CD4-positive, CD25-positive, alpha-beta regulatory T cell (primary cell): Measurements from ENCODE around the gene SIM2. TPM values are rescaled to one million over a fixed set of nuclear protein-coding genes. Genes with fewer than 3 reads are reported as not detected.

Experiments used
- ATAC-seq, 2 donors: fragments of 150-1000 bp; cut with Tn5 transposase; one replicate each; pipeline ENCODE4 v1.10.0; 2021; ENCODE audit warnings: low read depth in 2 of 2, moderate number of reproducible peaks in 2 of 2, moderate library complexity in 1 of 2
- DNase-seq, 3 donors: peaks; one replicate each; pipeline versions ENCODE4 v3.0.0 to v3.0.0-alpha.2; 2012 to 2022; ENCODE audit warnings: mixed read lengths in 1 of 3
- H3K27ac ChIP-seq: one replicate; pipeline ENCODE4 v1.7.0; 2013; ENCODE audit warnings: mild to moderate bottlenecking, low read length; ENCODE audit not compliant: insufficient read depth, poor library complexity, severe bottlenecking
- H3K27me3 ChIP-seq: one replicate; pipeline ENCODE4 v1.7.0; 2013; ENCODE audit warnings: low read length; ENCODE audit not compliant: control insufficient read depth, insufficient read depth
- H3K36me3 ChIP-seq: one replicate; pipeline ENCODE4 v1.7.0; 2013; ENCODE audit warnings: mild to moderate bottlenecking, low read length, moderate library complexity; ENCODE audit not compliant: control insufficient read depth, insufficient read depth
- H3K4me1 ChIP-seq: 2 replicates; pipeline ENCODE4 v1.7.0; 2013; ENCODE audit warnings: mild to moderate bottlenecking, low read length; ENCODE audit not compliant: insufficient read depth, control insufficient read depth, poor library complexity, severe bottlenecking
- H3K4me3 ChIP-seq: one replicate; pipeline ENCODE4 v1.7.0; 2013; ENCODE audit warnings: low read depth, mild to moderate bottlenecking, low read length, moderate library complexity
- H3K9me3 ChIP-seq, 2 experiments: 1 replicate in 1 of 2; 2 replicates in 1 of 2; pipeline ENCODE4 v1.7.0; 2013; ENCODE audit warnings: low read length in 2 of 2, mild to moderate bottlenecking in 1 of 2, moderate library complexity in 1 of 2; ENCODE audit not compliant: control insufficient read depth in 2 of 2
- H3K27ac Mint-ChIP-seq, 3 donors: one replicate each; pipeline ENCODE4 v1.8.0; 2020 to 2022; ENCODE audit warnings: mild to moderate bottlenecking in 3 of 3, mixed read lengths in 3 of 3, moderate library complexity in 2 of 3
- H3K27me3 Mint-ChIP-seq: one replicate; pipeline ENCODE4 v1.8.0; 2022; ENCODE audit warnings: mild to moderate bottlenecking, mixed read lengths
- H3K36me3 Mint-ChIP-seq: one replicate; pipeline ENCODE4 v1.8.0; 2020; ENCODE audit warnings: mixed read lengths
- H3K4me1 Mint-ChIP-seq, 4 donors: one replicate each; pipeline ENCODE4 v1.8.0; 2020 to 2022; ENCODE audit warnings: mixed read lengths in 4 of 4, mild to moderate bottlenecking in 1 of 4
- H3K4me3 Mint-ChIP-seq, 4 donors: one replicate each; pipeline ENCODE4 v1.8.0; 2020 to 2022; ENCODE audit warnings: mild to moderate bottlenecking in 4 of 4, mixed read lengths in 4 of 4, moderate library complexity in 3 of 4
- H3K9me3 Mint-ChIP-seq, 7 donors: one replicate each; pipeline ENCODE4 v1.8.0; 2020 to 2022; ENCODE audit warnings: mixed read lengths in 7 of 7, mild to moderate bottlenecking in 3 of 7, moderate library complexity in 2 of 7
- polyA plus RNA-seq, 4 donors: library from polyadenylated mRNA; unstranded; fragments of 300-500 nt; fragmentation: Illumina TruSeq; gene quantifications; one replicate each; pipeline ENCODE4 v1.2.3, GENCODE V29; 2021
- total RNA-seq: library from RNA; stranded (reverse); gene quantifications from one replicate; pipeline ENCODE4 v1.2.3, GENCODE V29; 2022

Gene SIM2
- total and polyA plus RNA-seq, 5 donors from 2014 or later = 0.03 to 0.18 TPM; not detected in 3

DNA sequence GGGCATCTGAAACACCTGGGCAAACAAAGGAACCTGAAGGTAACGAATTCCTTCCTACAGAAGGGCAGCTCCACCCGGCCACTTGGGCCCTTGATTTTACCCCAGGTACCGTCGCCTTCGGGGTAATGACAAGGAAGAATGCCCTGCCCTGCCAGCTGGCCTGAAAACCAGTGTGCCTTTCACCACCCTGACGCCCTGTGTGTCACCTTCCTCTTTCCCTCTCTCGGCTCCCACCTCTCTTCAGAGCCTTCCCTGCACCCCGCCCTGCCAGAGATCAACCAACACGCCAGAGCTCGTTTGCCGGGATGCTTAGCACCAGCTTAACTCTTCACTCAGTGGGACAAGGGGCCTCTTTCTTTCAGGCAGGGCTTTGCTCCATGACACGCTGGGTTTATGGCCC, 86.0 kb downstream of the SIM2 start:
- Mint-ChIP-seq H3K36me3 (peaks cover 7% of the 10 kb centered on the region), H3K27ac (no peak overlapping the region), H3K4me3 (no peak overlapping the region), H3K4me1 (peaks cover 0 to 2% (median under 1%) of the 10 kb centered on the region in 4 donors), H3K27me3 (no peaks in the 10 kb centered on the region), H3K9me3 (peaks cover 0 to 2% (median 0%) of the 10 kb centered on the region in 7 donors)
- H3K27ac ChIP-seq = no peak overlapping the region
- DNase-seq (no peak), ATAC-seq (no peak)
- H3K27me3 ChIP-seq = no peaks in the 10 kb centered on the region
- no peaks in the 10 kb centered on the region for H3K36me3 ChIP-seq
- H3K4me1 ChIP-seq = no peaks in the 10 kb centered on the region
- H3K9me3 ChIP-seq = no peaks in the 10 kb centered on the region
- H3K4me3 ChIP-seq = no peak overlapping the region

DNA sequence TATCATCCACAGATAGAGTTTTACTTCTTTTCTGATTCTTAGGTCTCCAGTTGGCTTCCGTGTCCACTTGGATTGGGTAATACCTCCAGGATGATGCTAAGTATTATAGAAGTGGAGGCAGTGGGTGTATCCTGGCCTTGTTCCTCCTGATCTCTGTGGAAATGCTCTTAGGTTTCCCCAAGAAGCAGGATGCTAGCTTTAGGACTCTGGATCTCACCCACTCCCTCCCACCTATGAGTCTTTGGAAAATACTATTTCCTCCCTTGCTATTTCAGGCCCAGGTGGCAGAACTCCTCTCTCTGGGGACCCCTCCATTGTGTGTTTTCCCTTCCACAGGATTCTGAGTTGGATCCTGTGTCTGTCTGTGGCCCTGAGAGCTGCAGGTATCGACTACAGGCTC, 86.7 kb downstream of the SIM2 start:
- Histone ChIP-seq H3K27ac (no peak overlapping the region), H3K27me3 (no peaks in the 10 kb centered on the region), H3K9me3 (no peaks in the 10 kb centered on the region), H3K4me1 (no peaks in the 10 kb centered on the region), H3K4me3 (no peak overlapping the region), H3K36me3 (no peaks in the 10 kb centered on the region)
- peaks cover 0 to 2% (median under 1%) of the 10 kb centered on the region in 4 donors for H3K4me1 Mint-ChIP-seq
- no peak overlapping the region for H3K4me3 Mint-ChIP-seq
- H3K27ac Mint-ChIP-seq = peak overlapping the region in 1 of 3 donors; percentile 14
- DNase-seq (no peak), ATAC-seq (no peak)
- peaks cover 7% of the 10 kb centered on the region for H3K36me3 Mint-ChIP-seq
- peaks cover 0 to 2% (median 0%) of the 10 kb centered on the region in 7 donors for H3K9me3 Mint-ChIP-seq
- no peaks in the 10 kb centered on the region for H3K27me3 Mint-ChIP-seq

DNA sequence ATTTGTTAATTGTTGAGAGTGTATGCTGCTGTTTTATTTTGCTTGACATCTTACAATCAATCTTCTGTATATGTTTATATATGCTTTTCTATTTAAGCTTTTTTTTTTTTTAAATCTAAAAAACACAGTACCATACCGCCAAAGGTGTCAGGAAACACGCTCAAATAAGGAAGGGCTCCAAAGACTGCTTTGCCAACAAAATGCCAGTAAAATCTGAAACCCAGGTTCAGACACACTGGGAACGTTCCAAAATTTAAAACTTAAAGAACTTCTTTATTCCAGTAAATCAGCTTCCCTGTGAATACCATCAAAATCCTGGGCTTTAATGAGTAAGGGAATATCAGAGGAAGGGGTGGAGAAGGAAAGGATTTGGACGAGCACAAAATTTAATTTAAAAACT, 87.3 kb downstream of the SIM2 start:
- Histone ChIP-seq H3K36me3 (no peaks in the 10 kb centered on the region), H3K27ac (no peak overlapping the region), H3K4me3 (no peak overlapping the region), H3K9me3 (no peaks in the 10 kb centered on the region), H3K4me1 (no peaks in the 10 kb centered on the region), H3K27me3 (no peaks in the 10 kb centered on the region)
- H3K9me3 Mint-ChIP-seq = peaks cover 0 to 2% (median 0%) of the 10 kb centered on the region in 7 donors
- peaks cover 7% of the 10 kb centered on the region for H3K36me3 Mint-ChIP-seq
- no peak overlapping the region for H3K27ac Mint-ChIP-seq
- no peak overlapping the region for H3K4me3 Mint-ChIP-seq
- DNase-seq = no peak
- ATAC-seq = no peak
- H3K27me3 Mint-ChIP-seq = no peaks in the 10 kb centered on the region
- H3K4me1 Mint-ChIP-seq = peaks cover 0 to 2% (median under 1%) of the 10 kb centered on the region in 4 donors

DNA sequence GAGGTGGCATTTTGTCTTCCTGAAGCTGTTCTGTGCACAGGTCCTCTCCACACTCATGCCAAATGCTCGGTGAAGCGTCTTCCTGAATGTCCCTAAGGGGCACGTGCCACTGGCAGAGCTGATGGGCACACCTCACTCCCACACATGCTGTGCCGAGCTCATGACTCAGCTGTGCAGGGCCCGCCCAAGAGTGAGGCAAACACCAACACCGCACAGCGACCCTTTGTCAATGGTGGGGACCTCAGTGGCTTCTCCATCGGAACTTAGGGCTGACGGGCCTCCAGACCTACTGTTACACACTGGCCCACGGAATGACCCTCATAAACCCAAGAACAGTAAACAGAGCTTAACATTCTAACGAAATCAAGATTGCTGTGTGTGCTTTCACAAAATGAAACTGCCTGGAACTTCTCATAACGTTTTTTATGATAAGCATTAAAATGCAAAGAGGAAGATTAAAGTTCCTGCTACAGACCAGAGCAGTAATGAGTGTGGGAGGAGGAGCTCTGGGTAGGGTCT, 89.3 kb downstream of the SIM2 start:
- H3K4me1 ChIP-seq = no peaks in the 10 kb centered on the region
- H3K27ac Mint-ChIP-seq = peak overlapping the region in 1 of 3 donors; percentile 67
- H3K36me3 ChIP-seq = no peaks in the 10 kb centered on the region
- H3K27me3 ChIP-seq = no peaks in the 10 kb centered on the region
- DNase-seq (no peak), ATAC-seq (no peak)
- no peak overlapping the region for H3K27ac ChIP-seq
- H3K4me1 Mint-ChIP-seq = peaks cover 0 to 2% (median 0%) of the 10 kb centered on the region in 4 donors
- H3K9me3 Mint-ChIP-seq = peaks cover 0 to 2% (median 0%) of the 10 kb centered on the region in 7 donors
- H3K4me3 Mint-ChIP-seq = no peak overlapping the region
- H3K4me3 ChIP-seq = no peak overlapping the region
- H3K27me3 Mint-ChIP-seq = no peaks in the 10 kb centered on the region
- H3K9me3 ChIP-seq = no peaks in the 10 kb centered on the region
- H3K36me3 Mint-ChIP-seq = peaks cover 10% of the 10 kb centered on the region

DNA sequence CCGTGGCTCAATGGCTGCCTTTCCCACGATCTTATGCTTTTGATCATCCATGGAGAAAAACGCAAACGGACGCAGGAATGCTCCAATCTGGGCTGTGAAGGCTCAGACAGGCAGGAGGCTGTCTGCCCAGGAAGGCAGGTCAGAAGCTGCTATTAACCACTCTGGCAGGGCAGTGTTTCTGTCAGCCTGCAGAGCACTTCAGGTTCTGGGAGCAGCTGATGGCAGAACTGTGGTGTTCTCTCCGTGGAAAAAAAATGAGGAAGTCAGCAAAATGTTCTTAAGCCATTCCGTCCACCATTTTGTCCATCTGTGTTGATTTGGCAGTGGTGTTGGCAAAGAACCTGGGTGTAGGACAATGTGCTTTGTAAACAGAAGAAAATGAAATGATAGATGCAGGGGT, 91.7 kb downstream of the SIM2 start:
- Mint-ChIP-seq H3K4me1 (peaks cover 0 to 2% (median 0%) of the 10 kb centered on the region in 4 donors), H3K4me3 (no peak overlapping the region), H3K36me3 (peaks cover 20% of the 10 kb centered on the region), H3K27ac (no peak overlapping the region), H3K9me3 (peaks cover 0 to 3% (median 0%) of the 10 kb centered on the region in 7 donors), H3K27me3 (no peaks in the 10 kb centered on the region)
- Histone ChIP-seq H3K27me3 (no peaks in the 10 kb centered on the region), H3K9me3 (no peaks in the 10 kb centered on the region), H3K27ac (no peak overlapping the region), H3K4me1 (no peaks in the 10 kb centered on the region), H3K36me3 (no peaks in the 10 kb centered on the region), H3K4me3 (no peak overlapping the region)
- DNase-seq = no peak
- ATAC-seq = no peak

DNA sequence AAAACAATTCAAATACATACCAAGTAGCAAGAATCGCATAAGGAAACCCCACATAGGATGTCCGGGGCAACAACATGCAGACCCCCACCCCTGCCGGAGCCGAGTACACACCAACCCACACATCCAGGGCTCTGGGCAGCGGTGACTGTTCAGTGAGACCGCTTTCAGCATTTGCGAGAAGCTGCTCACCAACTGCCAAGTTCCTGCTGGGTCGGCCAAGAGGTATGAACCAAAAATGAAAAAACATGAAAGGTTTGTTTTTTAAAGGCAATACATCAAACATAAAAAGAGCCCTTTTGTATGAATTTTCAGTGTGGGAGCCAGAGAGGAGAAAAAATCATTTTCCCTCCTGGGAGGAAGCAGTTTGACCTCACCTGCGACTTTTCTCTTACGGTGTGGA, 92.3 kb downstream of the SIM2 start:
- Mint-ChIP-seq H3K36me3 (peaks cover 22% of the 10 kb centered on the region), H3K4me1 (peaks cover 0 to 2% (median 0%) of the 10 kb centered on the region in 4 donors), H3K4me3 (no peak overlapping the region), H3K27ac (no peak overlapping the region), H3K27me3 (no peaks in the 10 kb centered on the region), H3K9me3 (peaks cover 0 to 3% (median 0%) of the 10 kb centered on the region in 7 donors)
- peaks cover 3% of the 10 kb centered on the region in 2 experiments for H3K9me3 ChIP-seq
- no peaks in the 10 kb centered on the region for H3K27me3 ChIP-seq
- DNase-seq (no peak), ATAC-seq (no peak)
- H3K4me3 ChIP-seq = no peak overlapping the region
- no peak overlapping the region for H3K27ac ChIP-seq
- no peaks in the 10 kb centered on the region for H3K36me3 ChIP-seq
- no peaks in the 10 kb centered on the region for H3K4me1 ChIP-seq

DNA sequence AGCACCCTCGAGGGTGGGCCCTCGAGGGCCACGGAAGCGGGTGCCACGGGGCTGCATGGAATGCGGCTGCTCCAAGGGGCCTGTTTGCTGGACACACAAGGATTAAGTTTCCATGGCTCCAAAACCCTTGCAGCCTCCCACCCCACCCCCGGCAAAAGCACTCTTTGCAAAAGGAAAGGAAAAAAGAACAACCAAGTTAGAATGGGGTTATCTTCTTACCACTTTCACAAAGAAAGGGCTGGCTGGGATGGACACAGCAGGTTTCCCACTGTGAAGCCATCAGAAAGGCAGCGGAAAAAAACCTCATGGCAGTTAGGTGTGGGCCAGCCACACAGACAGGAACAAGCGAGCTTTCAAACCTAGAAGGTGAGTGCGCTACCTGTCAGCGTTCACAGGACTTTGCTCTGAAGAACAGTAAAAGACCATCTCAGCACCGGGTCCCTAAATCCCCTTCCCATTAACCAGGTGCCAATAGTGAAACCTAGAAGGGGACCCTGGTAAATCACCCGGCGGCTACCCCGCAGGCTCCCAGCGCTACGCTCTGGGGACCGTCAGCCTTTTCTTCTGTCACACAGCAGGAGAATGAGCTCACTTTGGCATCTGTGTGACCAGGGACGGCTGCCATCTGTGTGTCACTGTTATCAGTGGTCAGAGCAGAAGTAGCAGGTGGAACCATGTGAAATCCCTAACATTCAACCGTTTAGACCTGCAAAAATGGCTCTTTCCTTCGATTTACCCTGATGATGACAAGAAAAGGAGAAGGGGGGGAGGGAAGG, 93.0 kb downstream of the SIM2 start:
- Mint-ChIP-seq H3K4me3 (no peak overlapping the region), H3K4me1 (no peaks in the 10 kb centered on the region)

More for the DNA sequence above, 93.0 kb downstream of the SIM2 start:
- Histone ChIP-seq H3K27ac (no peak overlapping the region), H3K4me3 (no peak overlapping the region), H3K4me1 (no peaks in the 10 kb centered on the region), H3K27me3 (no peaks in the 10 kb centered on the region), H3K36me3 (no peaks in the 10 kb centered on the region), H3K9me3 (peaks cover 6 to 8% of the 10 kb centered on the region in 2 experiments)
- no peak for DNase-seq
- ATAC-seq = no peak
- H3K9me3 Mint-ChIP-seq = peaks cover 0 to 10% (median under 1%) of the 10 kb centered on the region in 7 donors
- H3K27ac Mint-ChIP-seq = no peak overlapping the region
- H3K36me3 Mint-ChIP-seq = peaks cover 19% of the 10 kb centered on the region
- no peaks in the 10 kb centered on the region for H3K27me3 Mint-ChIP-seq
